H54 (cell line): ENCODE measurements around the gene NKAPL.

Experiments
- DNase-seq: peaks from one replicate; pipeline ENCODE4 v3.0.0; 2011; ENCODE audit warnings: low spot score, mixed read lengths; ENCODE audit not compliant: insufficient read length
- FAIRE-seq: peaks from 3 replicates; lab custom pipeline; 2011; peaks lifted over from hg19 to GRCh38; lab: Jason Lieb, UNC
- POLR2A ChIP-seq: IDR thresholded peaks from 2 replicates; pipeline ENCODE4 v1.6.1; 2011; ENCODE audit warnings: low read depth, mild to moderate bottlenecking, low read length

The NKAPL gene

GRCh38 chr6:28258877-28259777 is at the start of gene NKAPL:
Gene NKAPL, plus strand, starts transcription at chr6:28259297. Its CDS starts 75 bp downstream, at chr6:28259372.
- FAIRE-seq (no peak), DNase-seq (no peak)
- no peak for TF ChIP-seq POLR2A

GRCh38 chr6:28209753-28210535 is 49.2 kb upstream of the NKAPL start:
- no peak for FAIRE-seq
- no peak for TF ChIP-seq POLR2A
- DNase-seq = no peak

- no peak for FAIRE-seq
- no peak for DNase-seq
- no peak for TF ChIP-seq POLR2A
Measured at GRCh38 chr6:28211840-28212509, 47.1 kb upstream of the NKAPL start.

GRCh38 chr6:28212510-28213212 is 46.4 kb upstream of the NKAPL start:
- FAIRE-seq (peak; percentile 82), DNase-seq (peak; percentile 55)
- TF ChIP-seq POLR2A = no peak

GRCh38 chr6:28213213-28213523 is 45.9 kb upstream of the NKAPL start:
- DNase-seq = no peak
- no peak for TF ChIP-seq POLR2A
- no peak for FAIRE-seq

GRCh38 chr6:28215425-28215824 is 43.7 kb upstream of the NKAPL start:
- FAIRE-seq = no peak
- TF ChIP-seq POLR2A = no peak
- DNase-seq = no peak

- FAIRE-seq = no peak
- DNase-seq = no peak
- TF ChIP-seq POLR2A = no peak
Measured at GRCh38 chr6:28217890-28218289, 41.2 kb upstream of the NKAPL start.

- peak; percentile 65 for TF ChIP-seq POLR2A
- peak; percentile 60 for DNase-seq
- peak; percentile 60 for FAIRE-seq
Measured at GRCh38 chr6:28218312-28219248, 40.5 kb upstream of the NKAPL start.

GRCh38 chr6:28220257-28221133 is 38.6 kb upstream of the NKAPL start:
- DNase-seq (no peak), FAIRE-seq (peak; percentile 38)
- no peak for TF ChIP-seq POLR2A

GRCh38 chr6:28224131-28225055 is 34.7 kb upstream of the NKAPL start:
- DNase-seq (no peak), FAIRE-seq (peak; percentile 20)
- no peak for TF ChIP-seq POLR2A
